ENCODE data around the gene SLC22A17. TPM values are rescaled to one million over a fixed set of nuclear protein-coding genes. Genes with fewer than 3 reads are reported as not detected.

Gene SLC22A17
- total and polyA plus RNA-seq, 2 of the 4 experiments (the other 2 are of a cell fraction): 6.6 to 36.0 TPM

- BruUV-seq (replicated peaks): no TSS peak
- TF ChIP-seq RCOR1 (IDR thresholded peaks at IDR 0.05; ENCODE audit: insufficient replicate concordance, low read length) (no peak), ELK1 (IDR thresholded peaks at IDR 0.05; ENCODE audit: borderline replicate concordance, low read depth, low read length) (no peak), MAZ (IDR thresholded peaks at IDR 0.05; ENCODE audit: borderline replicate concordance, low read depth, low read length) (no peak), USF2 (IDR thresholded peaks at IDR 0.05; ENCODE audit: low read depth, low read length) (no peak), RFX5 (IDR thresholded peaks at IDR 0.05; ENCODE audit: low read depth, low read length) (no peak), BHLHE40 (IDR thresholded peaks at IDR 0.05; ENCODE audit: low read depth, low read length) (no peak), CEBPB (IDR thresholded peaks at IDR 0.05; ENCODE audit: low read depth, low read length) (no peak), NFE2L2 (IDR thresholded peaks at IDR 0.05; ENCODE audit: low read depth, low read length) (no peak), RAD21 (IDR thresholded peaks at IDR 0.05; ENCODE audit: low read length) (no peak), CHD1 (IDR thresholded peaks at IDR 0.05; ENCODE audit: low read depth, low read length) (no peak), FOS (IDR thresholded peaks at IDR 0.05; ENCODE audit: low read depth, low read length) (no peak), SMC3 (IDR thresholded peaks at IDR 0.05; ENCODE audit: low read depth, low read length) (no peak), MXI1 (IDR thresholded peaks at IDR 0.05; ENCODE audit: borderline replicate concordance, low read depth, low read length) (no peak), POLR2A (IDR thresholded peaks at IDR 0.05; ENCODE audit: low read depth, low read length) (no peak), MAFK (IDR thresholded peaks at IDR 0.05; ENCODE audit: low read depth, low read length) (no peak)
These were observed 5.8 kb downstream of the SLC22A17 start for GRCh38 chr14:23346693-23347405.

More at GRCh38 chr14:23346693-23347405, 5.8 kb downstream of the SLC22A17 start:
- Histone ChIP-seq H3K4me3 (ENCODE audit: insufficient read depth, low read depth, low read length) (no peak overlapping the region), H3K4me2 (ENCODE audit: low read depth, low read length) (no peak overlapping the region), H4K5ac (ENCODE audit: low read depth, low read length) (no peak overlapping the region), H3K9me3 (ENCODE audit: control insufficient read depth, insufficient read depth, low read length) (no peaks in the 10 kb centered on the region), H3K27me3 (ENCODE audit: control insufficient read depth, insufficient read depth, low read length) (peaks cover 2% of the 10 kb centered on the region; the same call in 1 of the 2 replicates), H2BK5ac (ENCODE audit: low read depth, low read length, poor library complexity, severe bottlenecking) (no peak overlapping the region), H2AFZ (replicated peaks; ENCODE audit: low read length, poor library complexity) (no peak overlapping the region), H4K91ac (ENCODE audit: insufficient read depth, low read depth, low read length) (no peak overlapping the region), H3K36me3 (ENCODE audit: control insufficient read depth, insufficient read depth, low read length) (peaks cover 10% of the 10 kb centered on the region), H2AK9ac (replicated peaks; ENCODE audit: low read depth, low read length, poor library complexity) (no peak overlapping the region), H3K79me1 (ENCODE audit: low read depth in 1 of 2, low read length in 2 of 2) (peaks cover 0 to 3% of the 10 kb centered on the region in 2 experiments; a peak in 3 of 4 replicates), H3K9me1 (ENCODE audit: insufficient read depth, low read length) (no peaks in the 10 kb centered on the region), H3K14ac (replicated peaks; ENCODE audit: low read depth, low read length) (no peak overlapping the region), H2BK20ac (ENCODE audit: low read depth, low read length) (no peak overlapping the region), H3K56ac (ENCODE audit: extremely low read depth, insufficient read depth, low read length) (no peak overlapping the region), H3K18ac (ENCODE audit: low read depth, low read length) (no peak overlapping the region), H2BK15ac (ENCODE audit: low read depth, low read length) (no peak overlapping the region), H2AK5ac (ENCODE audit: low read depth, low read length) (no peak overlapping the region), H3K23ac (ENCODE audit: low read depth, low read length) (no peak overlapping the region), H3K4ac (ENCODE audit: low read depth, low read length) (no peak overlapping the region), H3K9ac (ENCODE audit: low read depth, low read length) (no peak overlapping the region), H2BK120ac (ENCODE audit: low read depth, low read length) (no peak overlapping the region), H3K4me1 (ENCODE audit: control insufficient read depth, insufficient read depth, low read length) (peaks cover 3% of the 10 kb centered on the region; the same call in 1 of the 2 replicates), H4K20me1 (ENCODE audit: insufficient read depth, low read length) (no peaks in the 10 kb centered on the region; the same call in 1 of the 2 replicates), H3K27ac (ENCODE audit: insufficient read depth, low read length) (no peak overlapping the region), H4K8ac (ENCODE audit: low read depth in 2 of 2, low read length in 2 of 2) (no peak overlapping the region)
- ChIA-PET POLR2A (ENCODE audit: unreplicated experiment) (interaction anchor here (0.5 kb wide), 1 partner anchor 21 kb away, joined by 4 read pairs; no protein-coding TSS in a partner anchor), CTCF (no interaction called here)
- no peak for DNase-seq
- dilution Hi-C loops (cut with HindIII; ENCODE audit: low sequenced_read_pairs, unreplicated experiment): no loop called here
- in situ Hi-C loops (cut with MboI; ENCODE audit: low sequenced_read_pairs): no loop called here
- 85% methylated on average over 13 of the region's 27 CpGs; no CpG with 5 or more reads in 1 of the 2 experiments for WGBS, 2 experiments (ENCODE audit: extremely low coverage in 2 of 2, insufficient read length in 1 of 2)
- intact Hi-C loops (cut with micrococcal nuclease): no loop called here
- no peak for ATAC-seq (ENCODE audit: low read depth)
